Dermis blood vessel endothelial cell (primary cell): Measurements from ENCODE around the gene FNDC3B. TPM values are rescaled to one million over a fixed set of nuclear protein-coding genes. Genes with fewer than 3 reads are reported as not detected.
"Not testable (repeated sequence)": the region's sequence is repeated elsewhere in the genome, so short reads cannot be mapped to it uniquely, and the experiment has no call there.

Source experiments
- DNase-seq: peaks from one replicate; pipeline ENCODE4 v3.0.0; 2010
- total RNA-seq: library from RNA; depleted of rRNA; stranded (reverse); fragments of >200 nt; gene quantifications from 2 replicates; pipeline ENCODE4 v1.2.3, GENCODE V29; 2014

The FNDC3B gene
- total RNA-seq, 1 donor from 2014 or later: 126 TPM

DNA sequence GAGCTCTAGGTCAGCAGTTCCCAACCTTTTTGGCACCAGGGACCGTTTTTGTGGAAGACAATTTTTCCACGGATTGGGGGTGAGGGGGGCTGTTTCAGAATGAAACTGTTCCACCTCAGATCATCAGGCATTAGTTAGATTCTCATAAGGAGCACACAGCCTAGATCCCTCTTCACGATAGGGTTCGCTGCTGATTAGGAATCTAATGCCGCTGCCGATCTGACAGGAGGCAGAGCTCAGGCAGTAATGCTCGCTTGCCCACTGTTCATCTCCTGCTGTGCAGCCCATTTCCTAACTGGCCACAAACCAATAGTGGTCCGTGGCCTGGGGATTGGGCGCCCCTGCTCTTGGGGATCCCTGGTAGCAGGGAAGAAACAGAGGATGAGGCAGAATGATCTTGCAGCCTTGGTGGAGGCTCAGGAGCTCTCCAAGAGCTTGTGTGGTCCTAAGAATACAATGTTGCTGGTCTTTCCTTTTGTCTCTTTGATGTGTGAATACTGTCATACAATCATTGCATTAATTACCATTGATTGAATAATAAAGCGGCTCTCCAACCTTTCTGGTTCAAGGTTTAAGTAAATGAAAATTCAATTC lies 183.2 kb downstream of the FNDC3B start:
- no peak for DNase-seq

DNA sequence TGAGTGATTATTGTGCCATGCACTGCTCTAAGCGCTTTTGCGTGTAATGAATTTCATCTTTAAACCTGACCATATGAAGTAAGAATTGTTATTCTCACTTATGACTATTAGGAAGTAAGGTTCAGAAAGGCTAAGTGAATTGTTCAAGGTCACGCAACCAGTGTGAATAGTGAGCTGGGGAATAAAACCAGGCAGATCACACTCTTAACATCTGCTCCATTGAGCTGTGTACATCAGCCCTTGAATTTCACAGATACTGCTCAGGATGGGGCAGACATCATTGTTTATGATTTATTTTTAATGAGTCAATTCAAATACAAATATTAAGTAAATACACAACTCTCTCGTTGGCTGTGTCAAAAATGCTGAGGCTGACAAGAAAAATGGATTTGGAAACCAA lies 184.5 kb downstream of the FNDC3B start:
- DNase-seq: no peak

DNA sequence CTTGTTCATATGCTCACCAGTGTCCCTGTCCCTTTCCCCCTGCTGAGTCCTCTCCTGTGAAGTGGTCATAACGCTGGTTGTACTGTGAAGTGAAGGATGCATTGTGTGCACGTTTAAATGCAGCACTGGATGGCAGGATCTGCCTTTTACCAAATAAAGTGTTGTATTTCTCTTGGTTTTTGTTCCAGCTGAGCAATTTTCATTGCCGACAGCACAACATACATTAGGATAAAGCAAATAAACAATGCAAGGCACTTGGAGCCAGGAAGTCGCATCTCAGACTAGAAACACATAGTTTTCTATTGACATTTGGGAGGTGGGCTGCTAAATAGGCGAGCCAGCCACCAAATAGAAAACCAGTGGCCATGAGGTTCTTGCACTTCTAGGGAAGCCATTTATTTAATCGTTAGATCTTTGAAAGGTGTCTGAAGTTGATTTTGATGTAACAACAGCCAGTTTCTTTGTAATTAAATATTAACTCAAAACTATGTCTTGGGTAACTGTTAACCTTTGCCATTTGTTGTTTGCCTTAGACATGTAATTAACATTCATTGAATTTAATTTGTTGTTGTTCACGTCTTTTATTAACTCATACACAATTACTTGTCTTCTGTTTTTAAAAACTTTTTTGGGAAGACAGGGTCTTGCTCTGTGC lies 185.3 kb downstream of the FNDC3B start:
- no peak for DNase-seq

DNA sequence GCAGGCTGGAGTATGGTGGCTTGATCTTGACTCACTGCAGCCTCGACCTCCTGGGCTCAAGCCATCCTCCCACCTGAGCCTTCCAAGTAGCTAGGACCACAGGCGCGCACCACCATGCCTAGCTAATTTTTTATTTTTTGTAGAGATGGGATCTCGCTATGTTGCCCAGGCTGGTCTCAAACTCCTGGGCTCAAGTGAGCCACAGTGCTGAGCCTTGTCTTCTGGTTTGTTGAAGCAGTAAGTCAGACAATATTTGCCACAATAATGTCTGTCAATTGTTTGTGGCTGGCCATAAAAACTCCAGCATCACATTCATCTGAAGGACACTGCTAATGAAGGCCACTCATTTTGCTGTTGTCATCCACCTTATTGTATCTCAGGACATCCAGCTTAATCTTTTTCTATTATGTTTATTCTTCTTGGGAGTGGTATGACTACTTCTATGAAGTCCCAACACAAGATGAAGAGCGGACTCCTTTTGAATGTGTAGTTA lies 185.9 kb downstream of the FNDC3B start:
- no peak for DNase-seq

DNA sequence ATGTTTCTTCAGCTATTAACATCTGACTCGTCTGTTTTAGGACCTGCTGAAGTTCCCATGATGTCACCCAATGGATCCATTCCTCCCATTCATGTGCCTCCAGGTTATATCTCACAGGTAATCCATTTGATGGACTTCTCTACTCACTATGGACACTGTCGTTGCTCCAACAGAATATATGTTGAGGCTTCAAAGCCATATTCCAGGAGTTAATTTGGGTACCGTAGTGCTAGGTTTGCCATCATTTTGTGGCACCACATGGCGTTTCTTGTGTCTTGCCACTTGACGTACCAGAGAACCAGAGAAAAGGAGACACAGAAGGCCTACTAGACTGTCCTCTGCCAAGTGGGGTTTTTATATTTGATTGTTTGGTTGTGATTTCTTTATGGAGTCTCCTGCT lies 187.5 kb downstream of the FNDC3B start:
- DNase-seq: no peak

DNA sequence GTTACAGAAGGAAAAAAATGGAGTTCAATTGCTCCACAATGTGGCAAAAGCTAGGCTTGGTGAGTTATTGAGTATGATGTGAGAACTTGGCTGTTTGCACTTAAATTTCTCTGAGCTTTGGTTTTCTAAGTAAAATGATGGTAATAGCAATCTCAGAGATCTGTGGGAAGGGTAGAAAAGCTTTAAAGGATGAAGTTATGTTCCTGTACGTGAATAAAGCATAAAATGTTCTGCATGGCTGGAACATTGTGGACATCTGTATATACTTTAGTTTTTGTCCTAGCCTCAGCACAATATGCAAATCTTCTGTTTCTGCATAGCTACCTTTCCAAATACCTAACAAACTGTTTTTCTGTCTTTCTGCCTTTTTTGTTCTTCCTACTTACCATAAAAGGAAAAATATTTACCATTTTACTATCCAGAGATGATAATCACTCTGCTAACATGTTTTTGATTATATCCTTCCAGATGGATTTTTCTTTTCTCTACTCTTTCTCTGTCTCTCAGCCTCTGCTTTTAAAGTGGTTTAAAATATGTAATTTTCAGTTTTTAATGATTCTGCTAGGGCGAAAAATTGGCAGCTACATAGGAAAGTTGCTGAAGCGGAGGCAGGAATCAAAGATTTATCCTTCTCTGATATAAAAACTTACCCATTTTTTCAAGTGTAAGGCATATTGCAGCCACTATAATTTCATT lies 188.1 kb downstream of the FNDC3B start:
- DNase-seq: no peak

DNA sequence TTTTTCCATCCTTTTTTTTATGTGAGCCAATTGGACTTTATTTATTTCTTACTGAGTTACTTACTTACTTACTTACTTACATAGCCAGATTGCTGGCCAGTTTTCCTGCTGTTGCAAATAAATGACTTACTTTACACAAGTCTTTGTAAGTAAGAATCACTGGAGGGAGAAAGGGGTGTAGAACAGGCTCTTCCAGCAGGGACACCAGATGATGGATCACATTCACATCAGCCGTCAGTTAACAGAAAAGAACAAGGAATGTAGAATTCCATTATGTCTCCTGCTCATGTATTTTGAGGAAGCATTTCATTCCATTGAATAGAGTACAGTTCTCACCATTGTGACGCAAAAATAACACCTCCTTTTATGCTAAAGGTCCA lies 188.6 kb downstream of the FNDC3B start:
- no peak for DNase-seq

DNA sequence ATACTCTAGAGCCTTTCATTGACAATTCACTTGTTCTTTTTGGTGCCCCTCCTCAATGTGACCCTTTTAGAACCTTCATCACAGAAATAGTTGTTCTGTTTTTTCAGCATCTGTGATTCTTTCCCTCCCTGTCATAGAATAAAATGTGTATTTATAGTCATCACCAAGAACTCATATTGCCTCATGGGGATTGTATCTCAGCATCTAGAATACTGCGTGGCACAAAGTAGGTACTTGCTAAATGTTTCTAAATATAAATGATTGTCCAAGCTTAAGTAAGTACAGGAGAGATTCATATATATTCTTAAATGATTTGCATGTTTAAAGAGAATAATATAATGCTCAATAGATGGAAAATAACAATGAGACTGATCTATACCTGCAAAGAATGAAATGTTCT lies 190.1 kb downstream of the FNDC3B start:
- DNase-seq: no peak

DNA sequence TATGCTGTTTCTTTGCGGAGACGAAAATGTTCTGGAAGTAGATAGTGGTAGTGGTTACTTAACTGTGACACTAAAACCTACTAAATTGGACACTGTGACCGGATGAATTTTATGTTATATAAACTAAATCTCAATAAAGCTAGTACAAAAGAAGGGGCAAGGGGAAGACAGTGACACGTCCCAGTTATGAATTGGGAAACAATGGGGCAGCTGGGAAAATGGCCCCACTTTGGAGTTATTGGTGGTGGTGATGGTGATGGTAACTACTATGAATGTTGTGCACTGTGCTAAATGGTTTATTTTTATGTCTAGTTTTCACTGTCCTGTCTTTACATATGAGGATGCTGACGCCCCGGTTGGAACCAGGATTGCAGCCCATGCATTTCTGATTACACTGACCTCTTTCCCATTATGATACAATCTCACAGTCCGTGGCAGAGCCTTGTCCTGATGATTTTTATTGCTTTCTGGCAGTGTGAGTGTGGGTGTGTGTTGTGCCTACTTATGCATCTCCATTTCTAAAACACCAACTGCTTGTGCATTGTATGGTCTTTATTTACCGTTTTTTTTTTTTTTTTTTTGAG lies 192.0 kb downstream of the FNDC3B start:
- no peak for DNase-seq

DNA sequence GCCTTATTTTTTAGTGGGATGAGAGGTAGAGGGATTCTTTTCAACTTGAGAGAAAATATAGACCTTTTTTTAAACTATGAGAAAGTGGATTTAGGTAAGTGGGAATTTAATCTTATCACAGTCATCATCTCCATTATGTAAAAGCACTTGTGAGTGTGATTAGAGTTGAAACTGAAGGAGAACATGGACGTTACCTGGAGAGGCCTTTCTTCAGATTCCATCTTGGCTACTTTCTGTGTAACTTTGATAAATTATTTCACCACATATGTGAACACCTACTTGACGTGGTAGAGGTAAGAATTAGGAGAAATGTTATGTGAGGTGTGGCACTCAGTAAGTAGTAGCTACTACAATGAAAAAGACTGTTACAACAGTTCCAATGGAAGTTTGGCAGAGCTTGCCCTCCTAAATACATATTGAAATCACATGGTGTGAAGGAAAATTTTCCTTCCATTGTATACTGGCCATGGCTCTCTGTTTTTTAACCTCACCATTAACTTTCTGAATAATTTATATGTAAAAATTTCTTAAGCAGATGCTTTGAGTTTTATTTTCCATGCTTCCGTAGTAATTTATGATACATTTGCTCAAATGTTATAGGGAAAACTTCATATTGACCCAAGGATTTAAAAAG lies 193.3 kb downstream of the FNDC3B start:
- DNase-seq: no peak

DNA sequence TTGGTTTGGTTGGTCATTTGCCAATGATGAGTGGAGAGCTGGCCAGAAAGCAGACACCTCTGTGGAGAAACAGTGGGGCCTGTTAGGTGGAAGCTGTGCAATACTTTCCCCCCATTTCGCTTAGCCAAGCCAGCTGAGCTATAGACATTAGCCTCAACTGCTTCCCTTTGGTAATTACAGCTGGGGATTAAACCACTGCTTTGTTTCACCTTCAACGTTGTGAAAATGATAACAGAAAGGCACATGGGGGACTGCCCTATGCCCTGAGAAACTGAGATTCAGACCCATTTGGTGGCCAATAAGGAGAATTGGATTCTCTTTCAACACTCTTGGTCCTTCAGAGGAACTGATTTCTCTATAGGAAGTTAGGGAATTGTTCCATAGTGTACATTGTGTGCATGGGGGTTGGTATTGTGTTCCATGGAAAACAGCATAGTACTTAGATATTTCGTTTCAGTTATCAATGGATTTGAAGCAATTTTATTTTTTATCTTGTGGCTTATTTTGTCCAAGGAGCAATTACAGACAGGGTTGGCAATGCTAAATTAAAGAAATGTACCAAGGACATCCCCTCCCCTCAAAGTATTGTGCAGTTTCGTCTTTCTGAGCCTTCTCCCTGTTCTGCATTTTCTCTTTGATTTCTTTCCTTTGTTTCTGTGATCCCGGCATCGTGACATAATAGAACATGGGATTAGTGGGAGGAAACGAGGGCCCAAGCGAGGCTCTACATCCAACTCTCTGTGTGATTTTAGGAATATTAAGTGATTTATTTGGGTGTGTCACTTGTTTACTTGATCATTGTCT lies 194.3 kb downstream of the FNDC3B start:
- DNase-seq: no peak

DNA sequence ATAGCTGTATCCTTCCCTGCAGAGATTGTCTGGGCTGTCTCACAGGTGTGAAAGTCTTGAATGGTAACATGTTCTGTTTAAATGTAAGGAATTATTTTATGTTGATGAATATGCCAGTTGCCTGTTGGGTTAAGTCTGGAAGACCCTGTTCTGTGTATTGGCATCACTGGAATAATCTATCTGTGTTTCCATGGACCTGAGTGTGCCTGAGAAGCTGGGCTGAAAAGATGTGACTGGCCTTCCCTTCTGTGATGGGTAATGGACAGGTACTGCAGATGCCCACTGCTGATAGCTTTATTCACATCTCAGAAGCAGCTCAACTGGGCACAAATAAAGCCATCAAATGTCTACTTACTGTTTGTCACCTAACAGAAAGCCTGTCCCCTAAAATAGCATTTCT lies 196.3 kb downstream of the FNDC3B start:
- DNase-seq: no peak

DNA sequence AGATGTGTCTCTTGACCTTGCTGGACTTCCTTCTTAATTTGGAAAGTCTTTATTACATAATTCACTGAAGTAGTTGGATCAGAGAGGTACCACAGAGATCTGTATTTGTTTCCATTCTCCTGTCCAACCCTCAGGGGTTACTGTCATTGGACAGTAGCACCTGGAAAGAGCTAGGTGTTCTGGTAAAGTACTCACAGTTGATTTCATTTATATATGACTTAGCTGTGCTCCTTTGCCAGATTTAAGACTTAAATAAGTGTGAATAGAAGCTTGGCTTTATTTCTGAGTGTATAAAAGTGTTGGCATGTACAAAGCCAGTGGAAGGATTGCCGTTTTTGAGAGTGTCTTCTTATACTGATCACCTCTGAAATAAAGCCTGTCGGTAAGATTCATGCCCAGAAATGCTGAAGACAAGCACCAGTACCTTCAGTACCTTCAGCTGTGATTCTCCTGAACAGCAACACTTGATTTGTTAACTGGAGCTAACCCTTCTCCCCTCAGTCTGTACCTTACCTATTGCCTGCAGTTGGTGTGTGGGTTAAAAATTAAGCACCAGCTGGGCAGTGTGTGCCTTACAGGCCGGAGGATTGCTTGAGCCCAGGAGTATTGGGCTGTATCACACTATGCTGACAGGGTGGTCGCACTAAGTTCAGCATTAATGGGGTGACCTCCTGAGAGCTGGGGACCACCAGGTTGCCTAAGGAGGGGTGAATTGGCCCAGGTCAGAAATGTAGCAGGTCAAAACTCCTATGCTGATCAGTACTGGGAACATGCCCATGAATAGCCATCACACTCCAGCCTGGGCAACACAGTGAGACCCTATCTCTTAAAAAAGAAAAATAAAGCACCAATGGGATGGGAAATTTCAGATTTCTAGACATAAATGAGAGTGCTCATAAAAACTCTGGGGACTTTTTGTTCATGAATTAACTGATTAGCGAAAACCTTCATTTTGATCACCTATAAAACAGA lies 197.7 kb downstream of the FNDC3B start:
- no peak for DNase-seq

DNA sequence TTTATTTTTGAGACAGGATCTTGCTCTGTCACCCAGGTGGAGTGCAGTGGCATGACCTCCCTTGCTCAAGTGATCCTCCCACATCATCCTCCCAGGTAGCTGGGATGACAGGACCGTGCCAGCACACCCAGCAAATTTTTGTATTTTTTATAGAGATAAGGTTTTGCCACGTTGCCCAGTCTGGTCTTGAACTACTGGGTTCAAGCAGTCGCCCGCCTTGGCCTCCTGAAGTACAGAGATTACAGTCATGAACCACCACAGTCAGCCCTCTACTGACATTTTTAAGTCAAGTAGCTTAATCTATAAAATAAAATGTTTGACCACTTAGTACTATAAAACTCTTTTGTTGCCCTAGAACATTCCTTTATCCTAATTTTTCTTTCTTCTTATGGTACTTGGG lies 198.8 kb downstream of the FNDC3B start:
- no peak for DNase-seq

DNA sequence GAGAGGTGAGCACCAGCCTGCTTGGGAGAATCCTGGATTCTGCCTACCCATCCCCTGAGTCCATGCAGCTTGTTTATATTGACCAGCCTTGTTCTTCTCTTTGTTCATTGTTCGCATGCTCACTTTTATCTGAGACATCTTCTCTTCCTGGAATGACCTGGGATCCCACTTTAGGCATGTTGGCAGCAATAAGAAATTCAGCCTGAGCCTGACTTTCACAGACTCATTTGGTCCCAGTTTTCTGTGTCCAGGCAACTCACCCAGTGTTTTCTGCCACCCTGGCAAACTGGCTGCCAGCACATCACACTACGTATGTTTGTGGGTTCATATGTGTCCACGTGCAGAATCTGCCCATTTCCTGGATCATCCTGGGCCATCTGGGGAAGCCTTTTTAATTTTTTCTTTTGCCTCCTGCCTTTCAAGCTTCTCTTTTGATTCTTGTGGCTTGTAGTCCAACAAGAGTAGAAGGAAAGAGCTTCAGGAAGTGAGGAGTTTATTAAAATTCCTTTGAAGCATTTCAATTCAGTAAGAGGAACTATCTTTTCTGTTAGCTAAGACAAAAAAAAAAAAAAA lies 199.9 kb downstream of the FNDC3B start:
- no peak for DNase-seq

DNA sequence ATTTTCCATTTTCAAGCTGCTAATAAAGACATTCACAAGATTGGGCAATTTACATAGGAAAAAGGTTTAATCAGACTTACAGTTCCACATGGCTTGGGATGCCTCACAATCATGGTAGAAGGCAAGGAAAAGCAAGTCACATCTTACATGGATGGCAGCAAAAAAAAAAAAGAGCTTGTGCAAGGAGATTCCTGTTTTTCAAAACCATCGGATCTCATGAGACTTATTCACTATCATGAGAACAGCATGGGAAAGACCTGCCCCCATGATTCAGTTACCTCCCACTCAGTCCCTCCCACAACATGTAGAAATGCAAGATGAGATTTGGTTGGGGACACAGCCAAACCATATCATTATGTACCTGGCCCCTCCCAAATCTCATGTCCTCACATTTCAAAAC lies 202.0 kb downstream of the FNDC3B start:
- DNase-seq: no peak

DNA sequence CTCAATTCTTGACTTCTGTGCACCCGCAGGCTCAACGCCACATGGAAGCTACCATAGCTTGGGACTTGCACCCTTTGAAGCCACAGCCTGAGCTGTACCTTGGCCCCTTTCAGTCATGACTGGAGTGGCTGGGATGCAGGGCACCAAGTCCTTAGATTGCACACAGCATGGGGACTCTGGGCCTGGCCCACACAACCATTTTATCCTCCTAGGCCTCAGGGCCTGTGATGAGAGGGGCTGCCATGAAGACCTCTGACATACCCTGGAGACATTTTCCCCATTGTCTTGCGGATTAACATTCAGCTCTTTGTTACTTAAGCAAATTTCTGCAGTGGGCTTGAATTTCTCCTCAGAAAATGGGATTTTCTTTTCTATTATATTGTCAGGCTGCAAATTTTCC lies 203.1 kb downstream of the FNDC3B start:
- DNase-seq: not testable (repeated sequence)

DNA sequence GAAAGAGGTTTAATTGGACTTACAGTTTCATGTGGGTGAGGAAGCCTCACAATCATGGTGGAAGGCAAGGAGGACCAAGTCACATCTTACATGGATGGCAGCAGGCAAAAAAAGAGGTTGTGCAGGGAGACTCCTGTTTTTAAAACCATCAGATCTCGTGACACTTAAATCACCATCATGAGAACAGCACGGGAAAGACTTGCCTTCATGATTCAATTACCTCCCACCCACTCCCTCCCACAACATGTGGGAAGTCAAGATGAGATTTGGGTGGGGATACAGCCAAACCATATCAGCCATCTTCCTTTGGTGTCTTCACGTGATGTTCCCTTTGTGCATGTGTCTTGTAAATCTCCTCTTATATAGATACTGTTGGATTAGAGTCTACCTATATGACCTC lies 204.0 kb downstream of the FNDC3B start:
- not testable (repeated sequence) for DNase-seq

DNA sequence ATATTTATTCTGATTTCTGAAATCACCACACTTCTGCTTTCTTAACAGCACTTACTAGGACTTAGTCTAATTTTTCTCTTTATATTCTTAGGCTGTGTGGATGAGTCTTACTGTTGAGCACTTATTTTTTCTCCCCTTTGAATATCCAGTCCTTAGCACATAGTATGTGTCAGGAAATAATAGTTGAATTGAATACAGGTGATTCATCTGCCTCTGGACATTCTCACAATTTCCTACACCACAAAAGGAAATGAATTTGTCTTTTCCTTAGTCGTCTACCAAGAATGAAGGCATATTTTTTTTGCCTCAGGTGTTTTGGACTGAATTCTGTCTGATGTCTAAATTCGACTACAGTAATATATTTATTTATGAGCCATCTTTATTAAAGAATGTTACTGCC lies 204.6 kb downstream of the FNDC3B start:
- DNase-seq: peak; percentile 74

DNA sequence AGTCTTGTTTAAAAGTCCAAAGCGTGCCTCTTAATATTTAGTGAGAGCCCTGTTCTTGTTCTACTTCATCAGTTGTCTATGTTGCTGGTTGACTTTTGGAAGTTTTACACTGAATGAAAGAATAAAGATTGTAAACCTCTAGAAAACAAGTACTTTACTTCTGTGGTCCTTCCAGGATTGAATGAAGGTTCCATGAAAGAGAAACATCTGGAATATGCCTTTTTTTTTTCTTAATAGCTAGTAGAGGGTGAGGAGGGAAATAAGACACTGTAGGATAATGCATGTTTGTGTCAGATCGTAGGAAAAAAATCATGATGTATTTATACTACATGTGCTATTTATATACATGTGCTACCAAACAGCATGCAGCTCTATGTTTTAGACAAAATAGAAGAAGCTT lies 205.9 kb downstream of the FNDC3B start:
- no peak for DNase-seq
